H1 (cell line): ENCODE results near the gene PAX9. TPM values are rescaled to one million over a fixed set of nuclear protein-coding genes. Genes with fewer than 3 reads are reported as not detected.

Source experiments
- EP300 ChIP-seq, 2 experiments: IDR thresholded peaks; 1 replicate in 1 of 2; 2 replicates in 1 of 2; pipeline ENCODE4 v1.6.1; 2011 to 2012; ENCODE audit warnings: low read depth in 2 of 2, low read length in 2 of 2, mild to moderate bottlenecking in 2 of 2, borderline replicate concordance in 1 of 2, inconsistent platforms in 1 of 2, moderate library complexity in 1 of 2
- POU5F1 ChIP-seq: IDR thresholded peaks from 2 replicates; pipeline ENCODE4 v1.6.1; 2011; ENCODE audit warnings: low read depth, mild to moderate bottlenecking, low read length, moderate library complexity
- RAD21 ChIP-seq, 2 experiments: IDR thresholded peaks in 1 of 2; conservative IDR thresholded peaks in 1 of 2; 2 replicates each; pipeline ENCODE4 v1.6.1; 2011; ENCODE audit warnings: low read depth in 2 of 2, low read length in 2 of 2, improper control_type of control experiment in 1 of 2, inconsistent platforms in 1 of 2, mild to moderate bottlenecking in 1 of 2, moderate library complexity in 1 of 2
- RFX5 ChIP-seq: IDR thresholded peaks from 2 replicates; pipeline ENCODE4 v1.6.1; 2011; ENCODE audit warnings: low read depth, low read length, improper control_type of control experiment, borderline replicate concordance
- SIRT6 ChIP-seq: IDR thresholded peaks from one replicate; pipeline ENCODE4 v1.7.1; 2012; ENCODE audit warnings: low read length, inconsistent platforms
- SP2 ChIP-seq: IDR thresholded peaks from 2 replicates; pipeline ENCODE4 v1.6.1; 2012; ENCODE audit warnings: mild to moderate bottlenecking, low read length, inconsistent platforms
- YY1 ChIP-seq: IDR thresholded peaks from 2 replicates; pipeline ENCODE4 v1.6.1; 2011; ENCODE audit warnings: low read depth, mild to moderate bottlenecking, low read length
- polyA plus RNA-seq, 7 experiments: library from polyadenylated mRNA; depleted of rRNA in 3 of 7; stranded (reverse) in 5 of 7; unstranded in 2 of 7; fragments of >200 nt in 5 of 7; fragments of 200-250 nt in 2 of 7; gene quantifications; 1 replicate in 5 of 7; 2 replicates in 1 of 7; 4 replicates in 1 of 7; pipeline versions ENCODE4 v1.2.1 to v1.2.3, GENCODE V29; 2011 to 2013; ENCODE audit warnings: missing spikeins in 2 of 7, mixed read lengths in 2 of 7
- total RNA-seq: library from RNA; stranded (reverse); fragmentation: NEBNext Ultra II Directional; extraction: Animal tissue kit (Norgen Biotek cat#: 25700); gene quantifications from 2 replicates; pipeline ENCODE4 v1.2.1, GENCODE V29; 2021
- TF ChIP-seq, protein P1 (sequence below): fragments of 300-600 bp; sonication (generic); IDR thresholded peaks from 2 replicates; pipeline ENCODE4 v1.7.1; 2012; ENCODE audit warnings: low read length, moderate library complexity, mild to moderate bottlenecking, inconsistent platforms; ENCODE audit not compliant: insufficient replicate concordance
- TF ChIP-seq, protein P2 (sequence below): IDR thresholded peaks from 2 replicates; pipeline ENCODE4 v1.6.1; 2012; ENCODE audit warnings: inconsistent platforms

The PAX9 gene
- total and polyA plus RNA-seq, 2 of the 8 experiments (the other 6 are each of a cell fraction or from before 2014, with no cell fraction given): 0.05 TPM; not detected in 1

DNA sequence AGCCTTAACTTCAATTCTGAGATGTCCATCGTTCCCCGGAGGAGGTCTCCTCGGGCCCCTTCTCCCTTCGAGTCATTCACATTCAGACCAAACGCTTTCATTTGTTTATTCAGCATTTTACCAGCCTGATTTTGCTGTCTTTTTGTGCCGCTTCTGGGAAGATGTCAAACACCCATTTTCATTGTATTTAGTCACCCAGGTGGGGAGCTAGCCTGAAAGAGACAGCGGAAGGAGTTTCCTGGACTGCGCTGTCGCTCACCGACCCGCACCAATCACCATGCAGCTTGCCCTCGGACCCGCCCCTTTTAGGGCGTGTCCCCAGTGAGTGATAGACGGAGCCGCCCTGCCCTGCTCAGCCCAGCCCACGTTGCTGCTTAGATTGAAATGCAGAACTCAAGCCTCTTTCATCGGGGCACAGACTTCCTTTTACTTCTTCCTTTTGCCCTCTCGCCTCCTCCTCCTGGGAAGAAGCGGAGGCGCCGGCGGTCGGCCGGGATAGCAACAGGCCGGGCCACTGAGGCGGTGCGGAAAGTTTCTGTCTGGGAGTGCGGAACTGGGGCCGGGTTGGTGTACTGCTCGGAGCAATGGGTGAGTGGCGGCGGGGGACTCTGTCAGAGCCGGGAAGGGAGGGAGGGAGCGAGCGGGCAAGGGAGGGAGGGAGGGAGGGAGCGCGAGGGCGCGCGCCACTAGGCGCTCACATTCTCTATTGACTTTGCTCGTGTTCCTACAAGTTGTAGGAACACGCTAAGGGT is at the start of gene PAX9 (continued):
- TF ChIP-seq, protein P1, sequence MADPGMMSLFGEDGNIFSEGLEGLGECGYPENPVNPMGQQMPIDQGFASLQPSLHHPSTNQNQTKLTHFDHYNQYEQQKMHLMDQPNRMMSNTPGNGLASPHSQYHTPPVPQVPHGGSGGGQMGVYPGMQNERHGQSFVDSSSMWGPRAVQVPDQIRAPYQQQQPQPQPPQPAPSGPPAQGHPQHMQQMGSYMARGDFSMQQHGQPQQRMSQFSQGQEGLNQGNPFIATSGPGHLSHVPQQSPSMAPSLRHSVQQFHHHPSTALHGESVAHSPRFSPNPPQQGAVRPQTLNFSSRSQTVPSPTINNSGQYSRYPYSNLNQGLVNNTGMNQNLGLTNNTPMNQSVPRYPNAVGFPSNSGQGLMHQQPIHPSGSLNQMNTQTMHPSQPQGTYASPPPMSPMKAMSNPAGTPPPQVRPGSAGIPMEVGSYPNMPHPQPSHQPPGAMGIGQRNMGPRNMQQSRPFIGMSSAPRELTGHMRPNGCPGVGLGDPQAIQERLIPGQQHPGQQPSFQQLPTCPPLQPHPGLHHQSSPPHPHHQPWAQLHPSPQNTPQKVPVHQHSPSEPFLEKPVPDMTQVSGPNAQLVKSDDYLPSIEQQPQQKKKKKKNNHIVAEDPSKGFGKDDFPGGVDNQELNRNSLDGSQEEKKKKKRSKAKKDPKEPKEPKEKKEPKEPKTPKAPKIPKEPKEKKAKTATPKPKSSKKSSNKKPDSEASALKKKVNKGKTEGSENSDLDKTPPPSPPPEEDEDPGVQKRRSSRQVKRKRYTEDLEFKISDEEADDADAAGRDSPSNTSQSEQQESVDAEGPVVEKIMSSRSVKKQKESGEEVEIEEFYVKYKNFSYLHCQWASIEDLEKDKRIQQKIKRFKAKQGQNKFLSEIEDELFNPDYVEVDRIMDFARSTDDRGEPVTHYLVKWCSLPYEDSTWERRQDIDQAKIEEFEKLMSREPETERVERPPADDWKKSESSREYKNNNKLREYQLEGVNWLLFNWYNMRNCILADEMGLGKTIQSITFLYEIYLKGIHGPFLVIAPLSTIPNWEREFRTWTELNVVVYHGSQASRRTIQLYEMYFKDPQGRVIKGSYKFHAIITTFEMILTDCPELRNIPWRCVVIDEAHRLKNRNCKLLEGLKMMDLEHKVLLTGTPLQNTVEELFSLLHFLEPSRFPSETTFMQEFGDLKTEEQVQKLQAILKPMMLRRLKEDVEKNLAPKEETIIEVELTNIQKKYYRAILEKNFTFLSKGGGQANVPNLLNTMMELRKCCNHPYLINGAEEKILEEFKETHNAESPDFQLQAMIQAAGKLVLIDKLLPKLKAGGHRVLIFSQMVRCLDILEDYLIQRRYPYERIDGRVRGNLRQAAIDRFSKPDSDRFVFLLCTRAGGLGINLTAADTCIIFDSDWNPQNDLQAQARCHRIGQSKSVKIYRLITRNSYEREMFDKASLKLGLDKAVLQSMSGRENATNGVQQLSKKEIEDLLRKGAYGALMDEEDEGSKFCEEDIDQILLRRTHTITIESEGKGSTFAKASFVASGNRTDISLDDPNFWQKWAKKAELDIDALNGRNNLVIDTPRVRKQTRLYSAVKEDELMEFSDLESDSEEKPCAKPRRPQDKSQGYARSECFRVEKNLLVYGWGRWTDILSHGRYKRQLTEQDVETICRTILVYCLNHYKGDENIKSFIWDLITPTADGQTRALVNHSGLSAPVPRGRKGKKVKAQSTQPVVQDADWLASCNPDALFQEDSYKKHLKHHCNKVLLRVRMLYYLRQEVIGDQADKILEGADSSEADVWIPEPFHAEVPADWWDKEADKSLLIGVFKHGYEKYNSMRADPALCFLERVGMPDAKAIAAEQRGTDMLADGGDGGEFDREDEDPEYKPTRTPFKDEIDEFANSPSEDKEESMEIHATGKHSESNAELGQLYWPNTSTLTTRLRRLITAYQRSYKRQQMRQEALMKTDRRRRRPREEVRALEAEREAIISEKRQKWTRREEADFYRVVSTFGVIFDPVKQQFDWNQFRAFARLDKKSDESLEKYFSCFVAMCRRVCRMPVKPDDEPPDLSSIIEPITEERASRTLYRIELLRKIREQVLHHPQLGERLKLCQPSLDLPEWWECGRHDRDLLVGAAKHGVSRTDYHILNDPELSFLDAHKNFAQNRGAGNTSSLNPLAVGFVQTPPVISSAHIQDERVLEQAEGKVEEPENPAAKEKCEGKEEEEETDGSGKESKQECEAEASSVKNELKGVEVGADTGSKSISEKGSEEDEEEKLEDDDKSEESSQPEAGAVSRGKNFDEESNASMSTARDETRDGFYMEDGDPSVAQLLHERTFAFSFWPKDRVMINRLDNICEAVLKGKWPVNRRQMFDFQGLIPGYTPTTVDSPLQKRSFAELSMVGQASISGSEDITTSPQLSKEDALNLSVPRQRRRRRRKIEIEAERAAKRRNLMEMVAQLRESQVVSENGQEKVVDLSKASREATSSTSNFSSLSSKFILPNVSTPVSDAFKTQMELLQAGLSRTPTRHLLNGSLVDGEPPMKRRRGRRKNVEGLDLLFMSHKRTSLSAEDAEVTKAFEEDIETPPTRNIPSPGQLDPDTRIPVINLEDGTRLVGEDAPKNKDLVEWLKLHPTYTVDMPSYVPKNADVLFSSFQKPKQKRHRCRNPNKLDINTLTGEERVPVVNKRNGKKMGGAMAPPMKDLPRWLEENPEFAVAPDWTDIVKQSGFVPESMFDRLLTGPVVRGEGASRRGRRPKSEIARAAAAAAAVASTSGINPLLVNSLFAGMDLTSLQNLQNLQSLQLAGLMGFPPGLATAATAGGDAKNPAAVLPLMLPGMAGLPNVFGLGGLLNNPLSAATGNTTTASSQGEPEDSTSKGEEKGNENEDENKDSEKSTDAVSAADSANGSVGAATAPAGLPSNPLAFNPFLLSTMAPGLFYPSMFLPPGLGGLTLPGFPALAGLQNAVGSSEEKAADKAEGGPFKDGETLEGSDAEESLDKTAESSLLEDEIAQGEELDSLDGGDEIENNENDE: peak; percentile 29
- TF ChIP-seq RAD21 (IDR thresholded peaks at IDR 0.05 in 1 of 2, conservative IDR thresholded peaks at IDR 0.05 in 1 of 2; ENCODE audit: low read depth in 2 of 2, low read length in 2 of 2) (0 out of 4 replicates have a peak, but pooled peaks of 1 of the 2 experiments have one; percentile 1), EP300 (IDR thresholded peaks at IDR 0.05; ENCODE audit: borderline replicate concordance in 1 of 2, low read depth in 2 of 2, low read length in 2 of 2) (no peak), YY1 (peak; percentile 67; the same call in 1 of the 2 replicates), SP2 (no peak; the same call in 1 of the 2 replicates), POU5F1 (no peak), SIRT6 (no peak), RFX5 (no peak)
- TF ChIP-seq, protein P2, sequence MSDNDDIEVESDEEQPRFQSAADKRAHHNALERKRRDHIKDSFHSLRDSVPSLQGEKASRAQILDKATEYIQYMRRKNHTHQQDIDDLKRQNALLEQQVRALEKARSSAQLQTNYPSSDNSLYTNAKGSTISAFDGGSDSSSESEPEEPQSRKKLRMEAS: no peak
